ENCODE results near the gene INMT.

DNA sequence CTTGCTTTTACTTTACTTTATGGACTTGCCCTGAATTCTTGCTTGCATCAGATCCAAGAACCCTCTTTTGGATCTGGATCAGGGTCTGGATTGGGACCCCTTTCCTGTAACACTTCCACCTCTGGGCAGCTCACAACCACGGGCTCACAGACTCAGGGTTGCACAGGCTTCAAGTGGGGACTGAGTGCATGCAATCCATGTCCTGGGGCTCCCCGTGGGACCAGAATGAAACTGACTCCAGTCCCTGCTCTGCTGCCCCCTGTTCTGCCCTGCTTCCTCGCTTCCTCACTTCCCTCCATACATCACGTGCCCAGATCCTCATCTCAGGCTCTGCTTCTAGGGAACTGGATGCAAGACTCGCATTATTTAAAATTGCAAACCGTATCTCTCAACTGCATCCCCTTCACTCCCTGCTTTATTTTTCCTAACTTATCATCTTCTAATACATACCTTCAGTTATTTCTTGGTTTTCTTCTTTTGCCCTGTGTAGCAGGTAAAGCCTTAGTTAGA, 23.3 kb upstream of the INMT start:
- TF ChIP-seq, protein P1, sequence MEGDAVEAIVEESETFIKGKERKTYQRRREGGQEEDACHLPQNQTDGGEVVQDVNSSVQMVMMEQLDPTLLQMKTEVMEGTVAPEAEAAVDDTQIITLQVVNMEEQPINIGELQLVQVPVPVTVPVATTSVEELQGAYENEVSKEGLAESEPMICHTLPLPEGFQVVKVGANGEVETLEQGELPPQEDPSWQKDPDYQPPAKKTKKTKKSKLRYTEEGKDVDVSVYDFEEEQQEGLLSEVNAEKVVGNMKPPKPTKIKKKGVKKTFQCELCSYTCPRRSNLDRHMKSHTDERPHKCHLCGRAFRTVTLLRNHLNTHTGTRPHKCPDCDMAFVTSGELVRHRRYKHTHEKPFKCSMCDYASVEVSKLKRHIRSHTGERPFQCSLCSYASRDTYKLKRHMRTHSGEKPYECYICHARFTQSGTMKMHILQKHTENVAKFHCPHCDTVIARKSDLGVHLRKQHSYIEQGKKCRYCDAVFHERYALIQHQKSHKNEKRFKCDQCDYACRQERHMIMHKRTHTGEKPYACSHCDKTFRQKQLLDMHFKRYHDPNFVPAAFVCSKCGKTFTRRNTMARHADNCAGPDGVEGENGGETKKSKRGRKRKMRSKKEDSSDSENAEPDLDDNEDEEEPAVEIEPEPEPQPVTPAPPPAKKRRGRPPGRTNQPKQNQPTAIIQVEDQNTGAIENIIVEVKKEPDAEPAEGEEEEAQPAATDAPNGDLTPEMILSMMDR (IDR thresholded peaks at IDR 0.05), result no peak
- no peak for TF ChIP-seq POLR2A (IDR thresholded peaks at IDR 0.05)

All from body of pancreas (tissue), 4 donors.